Keratinocyte (primary cell): ENCODE data around the gene RNF166. TPM values are rescaled to one million over a fixed set of nuclear protein-coding genes. Genes with fewer than 3 reads are reported as not detected.

Experiments used
- DNase-seq: peaks from one replicate; pipeline ENCODE4 v3.0.0-alpha.2; 2011; ENCODE audit warnings: low read depth, missing footprints, low spot score
- FAIRE-seq: peaks from 2 replicates; lab custom pipeline; 2011; peaks lifted over from hg19 to GRCh38; lab: Jason Lieb, UNC
- H2AFZ ChIP-seq: 2 replicates; pipeline ENCODE4 v1.6.0; 2012; ENCODE audit warnings: low read length, control low read depth, inconsistent platforms; ENCODE audit not compliant: control insufficient read depth
- H3K27ac ChIP-seq: 2 replicates; pipeline ENCODE4 v1.5.1; 2011; ENCODE audit warnings: low read length; ENCODE audit not compliant: control insufficient read depth, insufficient read depth
- H3K27me3 ChIP-seq: 3 replicates; pipeline ENCODE4 v1.6.0; 2011; ENCODE audit warnings: low read length; ENCODE audit not compliant: control insufficient read depth, insufficient read depth; ENCODE audit errors: extremely low read depth
- H3K36me3 ChIP-seq, 2 experiments: 2 replicates in 1 of 2; 3 replicates in 1 of 2; pipeline ENCODE4 v1.5.1; 2011; ENCODE audit warnings: low read length in 2 of 2, mild to moderate bottlenecking in 1 of 2; ENCODE audit not compliant: control insufficient read depth in 2 of 2, insufficient read depth in 2 of 2; ENCODE audit errors: extremely low read depth in 1 of 2
- H3K4me1 ChIP-seq: 3 replicates; pipeline ENCODE4 v1.5.1; 2011; ENCODE audit warnings: low read length; ENCODE audit not compliant: control insufficient read depth, insufficient read depth; ENCODE audit errors: extremely low read depth
- H3K4me2 ChIP-seq: 3 replicates; pipeline ENCODE4 v1.6.0; 2011; ENCODE audit warnings: low read depth, low read length; ENCODE audit not compliant: control insufficient read depth, insufficient read depth; ENCODE audit errors: extremely low read depth
- H3K4me3 ChIP-seq, 3 experiments: fragments of 200-600 bp in 1 of 3; sonication (generic) in 1 of 3; 2 replicates in 2 of 3; 3 replicates in 1 of 3; pipeline ENCODE4 v1.5.1; 2011 to 2016; ENCODE audit warnings: low read length in 3 of 3, mild to moderate bottlenecking in 3 of 3, control low read depth in 2 of 3, inconsistent platforms in 1 of 3, low read depth in 1 of 3, mixed read lengths in 1 of 3, mixed run types in 1 of 3, moderate library complexity in 1 of 3; ENCODE audit not compliant: control insufficient read depth in 2 of 3, insufficient read depth in 2 of 3; ENCODE audit errors: extremely low read depth in 1 of 3
- H3K79me2 ChIP-seq: 2 replicates; pipeline ENCODE4 v1.6.0; 2012; ENCODE audit warnings: low read length; ENCODE audit not compliant: control insufficient read depth, insufficient read depth
- H3K9ac ChIP-seq: 3 replicates; pipeline ENCODE4 v1.6.0; 2011; ENCODE audit warnings: low read length; ENCODE audit not compliant: control insufficient read depth, insufficient read depth; ENCODE audit errors: extremely low read depth
- H3K9me1 ChIP-seq: 3 replicates; pipeline ENCODE4 v1.6.0; 2011; ENCODE audit warnings: low read length; ENCODE audit not compliant: control insufficient read depth, insufficient read depth; ENCODE audit errors: extremely low read depth
- H3K9me3 ChIP-seq: 2 replicates; pipeline ENCODE4 v1.5.1; 2012; ENCODE audit warnings: low read depth, low read length; ENCODE audit not compliant: control insufficient read depth
- H4K20me1 ChIP-seq: 3 replicates; pipeline ENCODE4 v1.6.0; 2011; ENCODE audit warnings: low read length; ENCODE audit not compliant: control insufficient read depth, insufficient read depth; ENCODE audit errors: extremely low read depth
- CTCF ChIP-seq, 3 experiments: IDR thresholded peaks in 1 of 3; conservative IDR thresholded peaks in 1 of 3; optimal IDR thresholded peaks in 1 of 3; 2 replicates in 2 of 3; 3 replicates in 1 of 3; pipeline versions ENCODE3 to v1.5.1; 2011; ENCODE audit warnings: low read length in 3 of 3, mild to moderate bottlenecking in 3 of 3, moderate library complexity in 2 of 3, control low read depth in 1 of 3, inconsistent platforms in 1 of 3; ENCODE audit not compliant: insufficient read depth in 2 of 3; ENCODE audit errors: extremely low read depth in 1 of 3
- EZH2 ChIP-seq: IDR thresholded peaks from one replicate; pipeline ENCODE4 v1.6.1; 2012; ENCODE audit warnings: inconsistent platforms, mild to moderate bottlenecking, low read length, moderate library complexity
- dilution Hi-C: fragments of 300-500 bp; cut with MboI; formaldehyde crosslinking; loops from one replicate; pipeline ENCODE4 v1.7.0; 2020; ENCODE audit warnings: low sequenced_read_pairs; ENCODE audit not compliant: extremely low pct_ligation_motif_present
- polyA plus RNA-seq, 5 experiments: library from polyadenylated mRNA; depleted of rRNA in 3 of 5; stranded (reverse) in 3 of 5; stranded (forward) in 1 of 5; unstranded in 1 of 5; fragments of >200 nt; gene quantifications; 1 replicate in 1 of 5; 2 replicates in 3 of 5; 3 replicates in 1 of 5; pipeline versions ENCODE4 v1.2.1 to v1.2.3, GENCODE V29; 2011 to 2012; ENCODE audit warnings: missing spikeins in 2 of 5, low read depth in 1 of 5, low replicate concordance in 1 of 5

Gene RNF166
- polyA plus RNA-seq, 1 donor (not counting 4 experiments of a cell fraction or from before 2014, with no cell fraction given), result 3.4 TPM

GRCh38 chr16:88667461-88667860 lies 38.7 kb downstream of the RNF166 start:
- TF ChIP-seq EZH2 (no peak), CTCF (optimal IDR thresholded peaks at IDR 0.05 in 1 of 3, IDR thresholded peaks at IDR 0.05 in 1 of 3, conservative IDR thresholded peaks at IDR 0.05 in 1 of 3; ENCODE audit: extremely low read depth in 1 of 3, insufficient read depth in 2 of 3, low read length in 3 of 3) (no peak)
- dilution Hi-C loops, result loop anchor here (25.0 kb wide), 1 partner anchor 95 kb away; no protein-coding TSS in a partner anchor
- DNase-seq (no peak), FAIRE-seq (no peak)
- no peaks in the 10 kb centered on the region for H3K9me3 ChIP-seq
- peaks cover 11% of the 10 kb centered on the region for H3K4me1 ChIP-seq
- H3K4me2 ChIP-seq, result no peak overlapping the region
- H3K27me3 ChIP-seq, result no peaks in the 10 kb centered on the region
- H3K36me3 ChIP-seq, result peaks cover 0 to 4% of the 10 kb centered on the region in 2 experiments
- H4K20me1 ChIP-seq, result no peaks in the 10 kb centered on the region
- no peak overlapping the region for H3K9ac ChIP-seq
- no peak overlapping the region for H3K4me3 ChIP-seq
- peaks cover 14% of the 10 kb centered on the region for H3K79me2 ChIP-seq
- H3K9me1 ChIP-seq, result no peaks in the 10 kb centered on the region
- H3K27ac ChIP-seq, result no peak overlapping the region
- H2AFZ ChIP-seq, result no peak overlapping the region

- no peaks in the 10 kb centered on the region for H4K20me1 ChIP-seq
- H3K4me1 ChIP-seq, result peaks cover 19% of the 10 kb centered on the region
- peaks cover 0 to 2% of the 10 kb centered on the region in 2 experiments for H3K36me3 ChIP-seq
- no peaks in the 10 kb centered on the region for H3K9me3 ChIP-seq
- TF ChIP-seq CTCF (optimal IDR thresholded peaks at IDR 0.05 in 1 of 3, IDR thresholded peaks at IDR 0.05 in 1 of 3, conservative IDR thresholded peaks at IDR 0.05 in 1 of 3; ENCODE audit: extremely low read depth in 1 of 3, insufficient read depth in 2 of 3, low read length in 3 of 3) (no peak), EZH2 (no peak)
- FAIRE-seq (no peak), DNase-seq (no peak)
- no peak overlapping the region for H3K4me2 ChIP-seq
- dilution Hi-C loops, result loop anchor here (25.0 kb wide), 1 partner anchor 97 kb away; no protein-coding TSS in a partner anchor
- no peak overlapping the region for H3K4me3 ChIP-seq
- no peak overlapping the region for H2AFZ ChIP-seq
- no peaks in the 10 kb centered on the region for H3K9me1 ChIP-seq
- H3K9ac ChIP-seq, result no peak overlapping the region
- peaks cover 32% of the 10 kb centered on the region for H3K79me2 ChIP-seq
- no peaks in the 10 kb centered on the region for H3K27me3 ChIP-seq
- H3K27ac ChIP-seq, result no peak overlapping the region
These were observed 40.6 kb downstream of the RNF166 start for GRCh38 chr16:88665570-88665969.
